Activated CD8-positive, alpha-beta memory T cell treated with anti-CD3 and anti-CD28 coated beads for 24 hours (primary cell): ENCODE results near the gene PDE4D.
"Not testable (repeated sequence)": the region's sequence is repeated elsewhere in the genome, so short reads cannot be mapped to it uniquely, and the experiment has no call there.

Source experiments
- DNase-seq: peaks from one replicate; pipeline ENCODE4 v3.0.0-alpha.2; 2020

PDE4D gene

GRCh38 chr5:59693492-59694309, 199.8 kb downstream of the PDE4D start:
- no peak for DNase-seq

DNA sequence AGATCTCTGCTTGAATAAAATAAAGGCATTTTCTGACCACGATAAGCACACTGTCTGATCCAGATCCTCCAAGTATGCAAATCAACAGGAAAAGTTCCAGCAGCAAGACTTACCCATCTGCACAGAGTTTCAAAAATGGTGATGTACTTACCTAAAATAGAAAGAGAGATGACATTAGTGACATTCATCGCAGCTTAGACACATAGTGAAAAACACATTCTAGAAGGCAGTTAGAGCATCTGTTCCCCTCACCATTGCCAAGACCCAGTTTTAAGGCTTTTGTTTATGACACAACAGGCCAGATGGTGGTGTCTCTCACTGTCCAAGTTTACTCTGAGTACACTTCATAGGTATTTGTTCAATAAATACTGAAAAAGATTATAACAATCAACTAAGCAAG, 207.7 kb downstream of the PDE4D start:
- no peak for DNase-seq

- no peak for DNase-seq
Measured at GRCh38 chr5:59685191-59685530, 208.4 kb downstream of the PDE4D start.

DNA sequence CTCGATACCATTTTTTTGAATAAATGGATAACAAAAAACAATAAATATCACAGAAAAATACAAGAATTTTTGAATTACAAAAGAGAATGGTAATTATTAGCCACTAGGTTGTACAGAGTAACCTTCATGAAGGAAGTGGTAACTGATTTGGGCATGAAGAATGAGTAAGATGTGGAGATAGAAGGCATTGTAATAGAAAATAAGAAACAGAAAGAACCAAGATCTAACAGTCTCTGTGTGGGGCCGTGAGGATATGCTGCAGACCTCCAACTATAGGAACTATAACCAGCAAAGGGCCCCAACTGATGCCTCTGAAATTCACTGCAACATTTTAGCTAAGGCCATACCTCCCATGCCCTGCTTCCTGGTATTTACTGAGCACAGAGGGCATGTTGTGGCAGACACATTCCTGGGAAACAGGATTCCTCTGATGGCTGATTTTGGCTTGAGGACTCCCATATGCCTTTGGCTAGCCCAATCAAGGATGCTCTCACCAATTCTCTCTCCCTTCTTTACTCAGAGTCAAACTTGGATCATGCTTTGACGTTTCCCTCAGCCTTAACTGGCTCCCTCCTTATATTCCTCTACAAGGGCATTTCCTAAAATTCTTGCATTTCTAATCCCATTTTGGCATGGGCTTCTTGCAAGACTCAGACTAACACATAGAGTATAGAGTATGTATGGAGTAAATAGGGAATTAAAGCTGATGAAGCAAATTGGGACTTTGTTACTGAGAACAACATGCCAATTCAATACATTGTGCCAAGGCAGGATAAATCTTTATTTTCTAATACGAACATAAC, 208.9 kb downstream of the PDE4D start:
- no peak for DNase-seq

- DNase-seq = no peak
Measured at GRCh38 chr5:59683311-59683710, 210.2 kb downstream of the PDE4D start.

DNA sequence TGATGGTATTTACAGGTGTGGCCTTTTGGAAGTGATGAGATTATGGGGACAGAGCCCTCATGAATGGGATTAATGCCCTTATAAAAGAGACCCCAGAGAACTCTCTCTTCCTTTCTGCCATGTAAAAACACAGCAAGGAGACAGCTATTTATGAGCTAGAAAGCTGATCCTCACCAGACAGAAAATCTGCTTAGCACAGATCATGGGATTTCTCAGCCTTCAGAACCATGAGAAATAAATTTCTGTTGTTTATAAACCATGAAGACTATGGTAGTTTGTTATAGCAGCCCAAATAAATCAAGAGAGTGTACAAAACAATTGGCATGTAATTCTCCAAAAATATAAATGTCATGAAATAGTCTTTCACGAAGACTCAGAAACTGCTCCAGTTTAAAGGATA, 211.0 kb downstream of the PDE4D start:
- DNase-seq = no peak

GRCh38 chr5:59678943-59679342, 214.6 kb downstream of the PDE4D start:
- DNase-seq = no peak

DNA sequence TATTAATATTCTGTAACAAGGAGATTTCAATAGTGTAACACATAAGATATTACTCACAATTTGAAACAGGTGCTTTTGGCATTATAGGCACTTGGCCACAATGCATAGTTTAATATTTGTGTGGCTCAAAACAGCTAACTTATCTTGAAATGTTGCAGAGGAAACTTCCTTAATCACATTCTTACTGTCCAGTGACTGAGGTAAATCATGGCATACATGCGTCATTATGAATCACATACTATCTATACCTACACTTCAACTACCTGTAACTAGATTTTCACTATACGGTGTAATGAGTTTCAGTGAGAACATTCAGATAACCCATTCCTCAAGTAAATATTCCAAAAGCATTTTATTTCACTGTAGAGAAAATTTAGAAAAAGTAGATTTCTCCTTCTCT, 218.8 kb downstream of the PDE4D start:
- no peak for DNase-seq

DNA sequence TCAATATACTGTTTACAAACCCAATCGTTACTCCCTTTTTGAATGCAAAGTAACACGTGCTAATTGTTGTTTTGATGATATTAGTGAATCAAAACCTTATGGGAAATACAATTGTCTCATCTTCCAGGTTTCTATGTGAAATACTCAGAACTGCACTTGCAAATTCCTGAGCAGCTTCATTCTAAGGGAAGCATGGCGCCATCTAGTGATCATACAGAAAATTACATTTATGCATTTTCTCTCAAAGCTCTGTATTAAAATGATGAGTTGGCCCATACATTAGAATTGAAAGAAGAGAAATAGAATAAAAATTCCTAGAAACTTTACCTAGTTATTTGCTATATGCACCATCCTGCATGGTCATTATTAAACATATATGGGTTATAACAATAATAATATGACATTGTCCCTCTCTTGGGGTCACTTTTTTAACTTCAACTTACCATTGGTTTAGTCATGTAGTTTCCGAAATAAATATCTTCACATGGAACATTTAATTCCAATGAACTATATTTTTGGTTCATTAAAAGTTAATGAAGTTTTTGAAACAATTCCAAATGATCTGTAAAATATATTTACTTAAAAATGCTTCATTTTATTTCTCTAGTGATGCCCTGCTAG, 220.0 kb downstream of the PDE4D start:
- DNase-seq = no peak

DNA sequence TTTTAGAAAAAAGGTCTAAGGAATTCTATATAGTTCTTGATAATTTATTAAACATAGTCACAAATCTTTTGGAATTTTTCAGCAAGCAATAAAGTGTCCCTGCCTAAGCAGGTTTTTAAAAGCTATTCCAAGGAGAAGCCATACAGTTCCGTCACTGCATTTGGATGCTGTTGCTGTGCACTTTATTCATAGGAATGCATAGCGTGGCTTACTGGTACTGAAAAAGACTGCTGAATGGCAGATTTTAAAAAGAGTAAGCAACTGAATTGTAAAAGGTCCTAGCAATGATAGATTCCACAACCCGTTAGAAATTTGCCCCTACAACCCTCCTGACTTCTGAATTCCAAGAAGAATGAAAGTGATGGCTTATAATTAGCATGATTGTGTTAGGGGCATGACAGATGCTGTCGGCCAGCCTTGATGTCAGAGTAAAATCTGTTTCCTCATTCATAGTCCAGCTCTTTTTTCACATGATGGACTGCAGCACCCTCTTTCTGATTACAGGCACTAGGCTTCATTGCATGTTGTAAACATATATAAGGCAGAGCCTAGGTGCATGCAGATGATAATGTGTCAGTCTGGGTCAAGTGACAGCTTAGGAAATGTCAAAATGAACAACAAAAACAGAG, 227.0 kb downstream of the PDE4D start:
- DNase-seq = no peak

DNA sequence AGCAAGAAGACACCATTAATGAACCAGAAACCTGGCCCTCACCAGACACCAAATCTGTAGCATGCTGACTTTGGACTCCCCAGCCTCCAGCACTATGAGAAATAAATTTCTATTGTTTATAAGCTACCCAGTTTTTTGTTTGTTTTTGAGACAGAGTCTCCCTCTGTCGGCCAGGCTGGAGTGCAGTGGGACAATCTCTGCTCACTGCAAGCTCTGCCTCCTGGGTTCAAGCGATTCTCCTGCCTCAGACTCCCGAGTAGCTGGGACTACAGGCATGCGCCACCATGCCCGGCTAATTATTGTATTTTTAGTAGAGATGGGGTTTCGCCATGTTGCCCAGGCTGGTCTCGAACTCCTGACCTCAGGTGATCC, 227.7 kb downstream of the PDE4D start:
- not testable (repeated sequence) for DNase-seq

DNA sequence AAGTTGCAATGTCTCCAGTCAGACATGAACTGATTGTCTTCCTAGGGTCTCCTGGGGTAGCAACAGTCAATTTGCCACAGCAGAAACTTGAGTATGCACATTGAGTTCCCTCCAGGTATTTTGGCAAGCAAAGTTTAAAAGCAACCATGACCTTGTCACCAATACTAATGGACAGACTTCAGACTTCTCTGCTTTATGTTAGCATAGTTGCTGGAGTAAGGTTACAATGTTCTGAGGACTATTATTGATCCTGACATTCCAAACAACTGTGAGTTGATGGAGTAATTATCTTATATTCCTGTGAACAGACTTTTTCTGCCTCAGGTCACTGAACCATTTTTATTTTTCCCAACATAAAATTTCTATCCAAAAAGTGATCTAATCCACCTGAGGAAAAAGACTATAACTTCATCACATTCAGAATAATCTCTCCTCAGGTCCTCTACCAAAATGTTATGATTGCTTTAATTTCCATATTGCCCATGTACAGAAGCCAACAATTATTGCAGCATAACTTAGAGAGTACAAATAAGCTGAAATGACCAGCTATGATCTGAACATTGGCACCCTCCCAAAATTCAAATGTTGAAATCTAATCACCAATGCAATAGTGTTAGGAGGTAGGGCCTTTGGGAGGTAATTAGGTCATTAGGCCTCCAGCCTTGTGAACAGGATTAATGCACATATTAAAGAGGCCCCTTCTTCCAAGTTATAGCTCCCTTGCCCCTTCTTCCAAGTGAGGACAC, 228.3 kb downstream of the PDE4D start:
- no peak for DNase-seq

DNA sequence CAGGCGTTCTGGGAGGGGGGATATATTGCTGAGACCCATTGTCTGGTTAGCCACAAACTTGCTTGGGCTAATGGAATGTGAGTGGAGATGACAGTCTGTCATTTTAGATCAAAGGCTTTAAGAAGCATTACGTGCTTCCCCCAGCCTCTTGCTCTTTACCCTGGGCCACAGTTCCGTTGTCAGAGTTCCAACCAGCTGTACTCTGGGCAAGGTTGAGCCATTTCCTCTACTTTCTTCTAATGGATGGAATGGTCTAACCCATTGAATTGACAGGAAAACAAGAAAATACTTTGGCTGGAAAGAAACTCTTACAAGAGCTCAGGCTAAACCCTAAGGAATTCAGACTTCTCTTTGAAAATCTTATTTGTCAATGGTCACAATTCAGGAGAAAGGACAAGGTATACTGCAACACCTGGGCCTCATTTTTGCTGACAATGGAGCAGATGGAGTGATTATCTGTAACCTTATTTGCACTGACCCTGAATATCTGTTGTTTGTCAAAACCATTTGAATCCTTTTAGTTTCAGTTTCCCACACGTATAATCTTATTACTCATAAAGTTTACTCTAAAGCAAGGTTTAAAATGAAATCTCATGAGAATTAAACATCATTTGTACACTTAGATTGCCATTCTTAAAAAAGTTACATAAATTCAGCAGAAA, 231.4 kb downstream of the PDE4D start:
- no peak for DNase-seq

DNA sequence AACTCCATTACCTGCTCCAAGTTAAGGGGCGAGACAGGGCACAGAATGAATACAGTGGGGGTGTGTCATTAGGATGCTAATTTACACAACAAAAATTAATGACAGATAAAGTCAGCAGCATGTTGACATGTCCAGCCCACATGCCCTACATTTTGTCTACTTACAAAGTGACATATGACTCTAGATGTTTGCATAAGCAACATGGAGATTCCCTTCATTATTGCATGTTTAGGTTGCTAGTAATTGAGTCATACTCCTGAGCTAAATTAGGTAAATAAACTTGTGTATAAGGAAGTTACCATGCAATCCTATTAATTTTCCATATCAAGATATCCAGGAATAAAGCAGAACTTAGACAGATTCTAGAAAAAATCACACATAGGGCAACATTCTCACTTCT, 232.2 kb downstream of the PDE4D start:
- no peak for DNase-seq

DNA sequence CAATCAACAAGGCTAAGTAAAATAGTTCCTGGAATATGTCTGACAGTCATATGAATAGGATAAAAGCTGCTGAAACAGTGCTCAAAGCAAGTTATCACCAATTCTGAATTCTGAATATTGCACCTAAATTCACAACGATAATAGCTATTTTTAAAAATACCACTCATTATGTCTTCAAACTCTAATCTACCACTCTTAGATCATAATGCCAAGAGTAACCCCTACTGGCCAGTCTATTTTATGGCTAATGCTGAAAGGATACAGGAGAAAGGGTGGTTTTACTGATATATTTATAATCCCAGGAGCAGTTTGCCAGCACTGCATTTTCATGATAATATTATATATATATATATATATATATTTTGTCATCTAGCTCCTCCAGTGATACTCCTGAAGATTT, 232.8 kb downstream of the PDE4D start:
- no peak for DNase-seq

- no peak for DNase-seq
Measured at GRCh38 chr5:59656351-59657254, 236.9 kb downstream of the PDE4D start.

DNA sequence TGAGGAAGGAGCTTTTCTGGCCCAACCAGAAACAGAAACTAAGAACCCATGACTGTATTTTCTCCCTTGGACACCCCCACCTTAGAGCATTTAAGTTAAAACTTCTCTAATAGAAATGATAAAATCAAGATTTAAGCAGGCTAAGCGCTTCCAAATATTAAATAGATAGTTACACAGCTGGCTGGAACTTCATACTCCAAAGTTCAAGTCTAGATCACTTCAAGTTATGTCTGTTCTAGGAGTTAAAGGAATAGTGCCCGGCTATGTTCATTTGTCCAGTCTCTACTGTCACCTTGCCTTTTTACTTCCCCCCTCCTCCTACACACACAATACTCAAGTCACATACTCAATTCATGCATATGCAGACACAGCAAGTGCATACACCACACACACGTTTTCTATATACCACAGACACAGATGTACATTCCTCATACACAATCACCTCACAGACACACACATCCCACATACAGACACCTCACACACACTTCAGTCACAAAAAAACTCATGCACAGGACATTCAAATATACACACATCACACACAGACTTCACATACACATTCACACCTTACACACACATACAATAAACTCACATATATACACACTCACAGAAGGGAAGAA, 237.7 kb downstream of the PDE4D start:
- DNase-seq = no peak

- DNase-seq = no peak
Measured at GRCh38 chr5:59654691-59655090, 238.8 kb downstream of the PDE4D start.

DNA sequence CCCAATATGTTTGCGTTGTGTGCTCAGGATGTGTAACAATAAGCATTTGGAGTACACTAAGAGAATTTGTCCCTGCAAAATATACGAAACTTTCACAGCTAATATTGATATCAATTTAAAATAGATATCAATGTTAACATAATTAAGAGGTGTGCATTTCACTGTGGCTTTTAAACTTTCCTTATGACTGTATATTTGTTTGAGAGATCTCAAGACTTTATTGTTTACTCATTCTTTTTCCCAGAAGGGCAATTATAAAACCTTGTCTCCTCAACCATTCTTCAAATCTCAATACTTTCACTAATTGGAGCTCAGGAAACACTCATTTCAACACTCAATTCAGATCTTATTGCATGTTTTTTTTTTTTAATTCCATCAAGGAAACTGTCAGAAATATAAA, 241.1 kb downstream of the PDE4D start:
- DNase-seq = no peak
